BE2C (cell line): ENCODE results near the gene KCNAB2.
"Not testable (repeated sequence)": the region's sequence is repeated elsewhere in the genome, so short reads cannot be mapped to it uniquely, and the experiment has no call there.

Experiments used
- DNase-seq: peaks from one replicate; pipeline ENCODE4 v3.0.0-alpha.2; 2020
- H3K27me3 ChIP-seq: fragments of 250-450 bp; sonication (Bioruptor Pico); 2 replicates; pipeline ENCODE4 v1.5.1; 2020; ENCODE audit warnings: mild to moderate bottlenecking
- H3K36me3 ChIP-seq: fragments of 250-450 bp; sonication (Bioruptor Pico); 2 replicates; pipeline ENCODE4 v1.5.1; 2020; ENCODE audit warnings: mild to moderate bottlenecking
- H3K4me1 ChIP-seq: fragments of 250-450 bp; sonication (Bioruptor Pico); 2 replicates; pipeline ENCODE4 v1.5.1; 2020
- H3K4me3 ChIP-seq: 2 replicates; pipeline ENCODE4 v1.5.1; 2011; ENCODE audit warnings: low read depth, low read length
- H3K9me3 ChIP-seq: fragments of 250-450 bp; sonication (Bioruptor Pico); 2 replicates; pipeline ENCODE4 v1.5.1; 2020
- TF ChIP-seq, protein P1 (sequence below): IDR thresholded peaks from 2 replicates; pipeline ENCODE4 v1.5.1; 2012; ENCODE audit warnings: mild to moderate bottlenecking, low read depth, low read length

The KCNAB2 gene

DNA sequence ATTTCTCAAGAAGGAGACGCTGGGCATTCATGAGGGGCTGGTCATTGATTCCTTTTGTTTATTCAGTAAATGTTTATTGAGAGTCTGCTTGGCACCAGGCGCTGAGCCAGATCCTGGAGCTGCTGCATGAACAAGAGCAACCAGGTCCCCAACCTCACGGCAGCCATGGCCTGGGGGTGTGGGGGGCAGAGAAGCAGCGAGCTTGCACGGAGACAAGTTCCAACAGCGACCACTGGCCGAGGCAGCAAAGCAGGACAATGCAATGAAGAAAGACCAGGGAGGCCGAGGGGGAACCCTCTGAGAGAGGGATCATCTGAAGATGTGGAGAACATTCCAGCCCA lies 7.5 kb downstream of the KCNAB2 start:
- TF ChIP-seq, protein P1, sequence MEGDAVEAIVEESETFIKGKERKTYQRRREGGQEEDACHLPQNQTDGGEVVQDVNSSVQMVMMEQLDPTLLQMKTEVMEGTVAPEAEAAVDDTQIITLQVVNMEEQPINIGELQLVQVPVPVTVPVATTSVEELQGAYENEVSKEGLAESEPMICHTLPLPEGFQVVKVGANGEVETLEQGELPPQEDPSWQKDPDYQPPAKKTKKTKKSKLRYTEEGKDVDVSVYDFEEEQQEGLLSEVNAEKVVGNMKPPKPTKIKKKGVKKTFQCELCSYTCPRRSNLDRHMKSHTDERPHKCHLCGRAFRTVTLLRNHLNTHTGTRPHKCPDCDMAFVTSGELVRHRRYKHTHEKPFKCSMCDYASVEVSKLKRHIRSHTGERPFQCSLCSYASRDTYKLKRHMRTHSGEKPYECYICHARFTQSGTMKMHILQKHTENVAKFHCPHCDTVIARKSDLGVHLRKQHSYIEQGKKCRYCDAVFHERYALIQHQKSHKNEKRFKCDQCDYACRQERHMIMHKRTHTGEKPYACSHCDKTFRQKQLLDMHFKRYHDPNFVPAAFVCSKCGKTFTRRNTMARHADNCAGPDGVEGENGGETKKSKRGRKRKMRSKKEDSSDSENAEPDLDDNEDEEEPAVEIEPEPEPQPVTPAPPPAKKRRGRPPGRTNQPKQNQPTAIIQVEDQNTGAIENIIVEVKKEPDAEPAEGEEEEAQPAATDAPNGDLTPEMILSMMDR: no peak

GRCh38 chr1:6054596-6054995 lies 8.9 kb downstream of the KCNAB2 start:
- no peaks in the 10 kb centered on the region for H3K36me3 ChIP-seq
- DNase-seq: no peak
- H3K9me3 ChIP-seq: no peaks in the 10 kb centered on the region
- no peaks in the 10 kb centered on the region for H3K27me3 ChIP-seq
- H3K4me1 ChIP-seq: peaks cover 18% of the 10 kb centered on the region
- TF ChIP-seq, protein P1: no peak
- H3K4me3 ChIP-seq: no peak overlapping the region

More for the DNA sequence above, 7.5 kb downstream of the KCNAB2 start:
- Histone ChIP-seq H3K4me1 (peaks cover 12% of the 10 kb centered on the region), H3K27me3 (no peaks in the 10 kb centered on the region), H3K36me3 (no peaks in the 10 kb centered on the region), H3K9me3 (no peaks in the 10 kb centered on the region), H3K4me3 (no peak overlapping the region)
- DNase-seq: no peak

- no peaks in the 10 kb centered on the region for H3K9me3 ChIP-seq
- H3K4me3 ChIP-seq: no peak overlapping the region
- DNase-seq: no peak
- TF ChIP-seq, protein P1: no peak
- no peaks in the 10 kb centered on the region for H3K27me3 ChIP-seq
- H3K36me3 ChIP-seq: no peaks in the 10 kb centered on the region
- H3K4me1 ChIP-seq: peaks cover 27% of the 10 kb centered on the region
Observed at GRCh38 chr1:6056572-6056948, 10.9 kb downstream of the KCNAB2 start.

GRCh38 chr1:6057170-6057845 lies 11.6 kb downstream of the KCNAB2 start:
- no peaks in the 10 kb centered on the region for H3K36me3 ChIP-seq
- no peak overlapping the region for H3K4me3 ChIP-seq
- H3K4me1 ChIP-seq: peaks cover 27% of the 10 kb centered on the region
- no peaks in the 10 kb centered on the region for H3K27me3 ChIP-seq
- DNase-seq: no peak
- TF ChIP-seq, protein P1: no peak
- H3K9me3 ChIP-seq: no peaks in the 10 kb centered on the region

- H3K4me1 ChIP-seq: peaks cover 21% of the 10 kb centered on the region
- TF ChIP-seq, protein P1: no peak
- no peaks in the 10 kb centered on the region for H3K27me3 ChIP-seq
- no peak overlapping the region for H3K4me3 ChIP-seq
- H3K36me3 ChIP-seq: no peaks in the 10 kb centered on the region
- H3K9me3 ChIP-seq: no peaks in the 10 kb centered on the region
- peak; percentile 63 for DNase-seq
Observed at GRCh38 chr1:6059866-6060265, 14.2 kb downstream of the KCNAB2 start.

- DNase-seq: no peak
- H3K4me3 ChIP-seq: no peak overlapping the region
- H3K27me3 ChIP-seq: no peaks in the 10 kb centered on the region
- no peaks in the 10 kb centered on the region for H3K36me3 ChIP-seq
- H3K4me1 ChIP-seq: peaks cover 23% of the 10 kb centered on the region
- TF ChIP-seq, protein P1: no peak
- no peaks in the 10 kb centered on the region for H3K9me3 ChIP-seq
Observed at GRCh38 chr1:6062670-6063069, 17.0 kb downstream of the KCNAB2 start.

- H3K4me1 ChIP-seq: peaks cover 18% of the 10 kb centered on the region
- H3K36me3 ChIP-seq, H3K4me3 ChIP-seq, DNase-seq, H3K9me3 ChIP-seq, H3K27me3 ChIP-seq: not testable (repeated sequence)
Observed at GRCh38 chr1:6063532-6064053, 17.9 kb downstream of the KCNAB2 start.
